NK-92 treated with Interleukin-12 subunit alpha and Interleukin-12 subunit beta, amount 100 ng/mL, for 24 hours (cell line): Measurements from ENCODE around the gene LRBA.

Source experiments
- DNase-seq: peaks from one replicate; lab custom pipeline; 2025; lab: John Stamatoyannopoulos, UW

LRBA gene

DNA sequence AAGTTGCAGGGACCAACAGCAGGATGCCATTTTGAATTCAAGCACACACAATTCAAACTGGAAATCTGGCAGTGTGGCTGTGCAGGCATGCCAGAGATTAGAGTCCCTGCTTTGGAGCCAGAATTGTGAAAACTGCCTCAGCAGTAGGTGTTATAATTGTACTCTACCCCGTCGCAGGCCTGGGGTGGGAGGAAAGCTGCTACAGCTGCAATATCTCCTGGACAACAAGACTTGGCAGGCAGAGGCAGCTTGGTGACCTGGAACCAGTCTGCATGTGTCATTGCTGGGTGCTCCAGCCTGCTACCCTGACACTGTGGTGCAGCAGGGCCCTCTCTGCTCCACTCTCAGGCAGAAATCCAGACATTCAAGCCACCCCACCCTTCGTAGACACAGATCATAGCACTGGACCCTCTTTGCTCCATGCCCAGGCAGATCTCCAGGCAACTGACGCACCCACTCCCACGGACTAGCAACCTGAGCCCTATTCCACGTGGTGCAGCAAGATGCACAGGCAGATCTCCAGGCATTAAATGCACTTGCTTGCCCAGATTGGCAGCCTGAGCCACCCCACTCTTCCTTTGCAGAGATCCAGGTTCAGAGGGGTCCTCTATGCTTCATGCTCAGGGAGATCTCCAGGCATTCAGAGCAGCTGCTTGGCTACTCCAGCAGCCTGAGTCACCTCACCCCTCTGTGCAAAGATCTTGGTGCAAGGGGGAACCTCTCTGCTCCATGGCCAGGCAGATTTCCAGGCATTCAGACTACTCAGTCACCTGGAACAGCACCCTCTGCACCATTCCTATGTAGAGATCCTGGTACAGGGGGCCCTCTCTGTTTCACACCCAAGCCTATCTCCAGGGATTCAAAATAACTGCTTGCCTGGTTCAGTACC, 140.5 kb downstream of the LRBA start:
- no peak for DNase-seq

DNA sequence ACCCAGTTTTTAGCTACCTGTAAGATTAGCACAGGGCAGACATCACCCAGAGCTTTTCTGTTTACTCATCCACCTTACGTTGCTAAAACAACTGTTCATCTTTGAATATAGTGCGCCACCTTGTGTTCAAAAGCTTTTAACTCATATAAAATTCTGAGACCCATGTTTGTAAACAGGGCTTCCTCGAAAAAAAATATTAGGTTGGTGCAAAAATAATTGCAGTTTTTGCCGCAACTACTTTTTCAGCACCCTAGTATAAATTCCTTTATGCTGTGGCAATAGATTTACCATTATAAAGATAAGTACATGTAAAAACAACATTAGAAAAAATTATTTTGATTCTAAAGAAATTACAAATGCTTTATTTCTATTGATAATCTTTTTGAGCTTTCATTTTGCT, 147.9 kb downstream of the LRBA start:
- no peak for DNase-seq

DNA sequence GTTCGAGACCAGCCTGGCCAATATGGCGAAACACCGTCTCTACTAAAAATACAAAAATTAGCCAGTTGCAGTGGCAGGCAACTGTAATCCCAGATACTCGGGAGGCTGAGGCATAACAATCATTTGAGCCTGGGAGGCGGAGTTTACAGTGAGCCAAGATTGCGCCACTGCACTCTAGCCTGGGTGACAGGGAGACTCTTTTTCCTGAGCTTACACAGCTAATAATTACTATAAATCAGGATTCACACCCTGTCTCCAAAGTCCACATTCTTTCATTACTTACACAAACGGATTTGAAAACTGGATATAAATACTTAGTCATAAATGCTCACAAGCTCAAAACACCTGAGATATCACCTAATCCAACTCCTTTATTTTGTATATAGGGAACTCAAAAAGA, 151.6 kb downstream of the LRBA start:
- DNase-seq = no peak

DNA sequence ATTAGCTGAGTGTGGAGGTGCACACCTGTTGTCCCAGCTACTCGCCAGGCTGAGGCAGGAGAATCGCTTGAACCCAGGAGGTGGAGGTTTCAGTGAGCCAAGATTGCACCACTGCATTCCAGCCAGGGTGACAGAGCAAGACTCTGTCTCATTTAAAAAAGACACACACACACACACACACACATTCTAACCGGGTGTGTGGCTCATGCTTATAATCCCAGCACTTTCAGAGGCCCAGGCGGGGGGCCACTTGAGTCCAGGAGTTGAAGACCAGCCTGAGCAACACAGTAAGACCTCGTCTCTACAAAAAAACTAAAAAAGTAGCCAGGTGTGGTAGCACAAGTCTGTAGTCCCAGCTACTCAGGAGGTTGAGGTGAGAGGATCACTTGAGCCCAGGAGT, 152.3 kb downstream of the LRBA start:
- no peak for DNase-seq

DNA sequence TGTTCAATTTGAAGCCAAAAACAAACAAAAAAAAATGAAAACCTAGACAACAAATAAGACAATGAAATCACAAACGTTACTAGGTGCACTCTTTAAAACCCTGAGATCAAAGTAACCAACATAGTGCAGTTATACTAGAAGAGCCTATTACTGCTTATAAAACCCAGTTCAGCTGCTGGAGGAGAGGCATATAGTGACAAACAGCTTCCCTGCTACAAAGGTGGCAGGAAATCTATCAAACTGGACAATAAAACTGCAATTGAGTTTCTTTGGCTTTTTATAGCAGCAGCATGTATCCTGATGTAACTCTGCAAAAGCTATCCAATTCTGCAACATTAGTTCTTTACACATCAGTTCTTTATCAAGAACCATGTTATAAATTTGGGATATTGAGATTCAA, 155.6 kb downstream of the LRBA start:
- no peak for DNase-seq

DNA sequence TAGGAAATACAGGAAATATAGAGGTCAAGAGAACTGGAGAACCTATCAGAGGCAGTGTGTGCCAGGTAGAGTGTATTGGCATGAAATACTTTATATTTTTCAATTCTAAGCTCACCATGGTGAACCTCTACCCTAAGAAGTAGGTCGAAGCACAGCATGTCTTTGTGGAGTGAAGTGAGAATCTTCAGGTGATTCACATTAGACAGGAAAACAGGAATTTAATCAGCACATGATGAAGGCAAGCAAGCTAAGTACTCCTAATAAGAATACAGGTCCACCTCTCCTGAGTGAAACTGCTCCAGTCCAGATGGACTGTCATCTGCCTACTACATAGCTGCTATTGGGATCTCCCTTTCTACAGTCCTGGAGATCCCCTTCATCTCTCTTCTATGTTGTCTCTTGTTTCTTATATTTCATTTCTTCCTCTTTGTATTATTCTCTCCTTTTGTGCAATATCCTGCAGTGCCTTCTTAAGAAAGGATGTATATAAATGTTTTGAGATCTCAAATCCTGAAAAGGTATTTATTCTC, 159.0 kb downstream of the LRBA start:
- no peak for DNase-seq

DNA sequence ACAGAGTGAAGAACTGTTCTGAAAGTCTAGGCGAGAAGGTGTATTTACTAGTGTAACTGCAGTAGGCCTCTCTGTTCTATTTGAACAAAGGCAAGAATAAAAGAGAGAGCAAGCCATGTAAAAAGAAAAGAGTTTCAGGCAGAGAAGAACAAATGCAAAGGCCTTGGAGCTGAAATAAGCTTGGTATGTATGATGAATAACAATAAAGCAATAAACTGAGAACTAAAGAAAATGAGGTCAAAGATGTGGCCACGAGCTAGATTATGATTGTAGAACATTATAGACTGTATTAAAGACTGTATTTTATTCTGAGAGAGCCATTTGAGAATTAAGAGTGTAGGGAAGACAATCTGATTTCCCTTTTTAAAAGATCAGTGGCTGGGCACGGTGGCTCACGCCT, 160.5 kb downstream of the LRBA start:
- DNase-seq = no peak

DNA sequence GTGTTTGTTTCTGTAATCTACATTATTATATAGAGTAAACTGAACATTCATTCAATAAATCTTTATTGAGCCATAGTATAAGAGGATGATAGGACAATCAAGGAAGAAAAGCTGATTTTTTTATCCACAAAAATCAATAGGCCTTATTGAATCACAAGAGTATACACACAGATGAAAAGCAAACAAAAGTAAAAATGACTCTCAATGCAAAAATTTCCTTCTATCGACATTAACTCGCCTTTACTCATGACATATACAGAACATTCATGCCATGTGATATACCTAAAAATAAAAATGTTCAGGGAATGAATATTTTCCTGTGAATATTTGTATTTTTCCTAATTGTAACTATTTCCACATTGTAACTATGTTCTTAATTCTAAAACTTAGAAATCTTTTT, 161.2 kb downstream of the LRBA start:
- no peak for DNase-seq

DNA sequence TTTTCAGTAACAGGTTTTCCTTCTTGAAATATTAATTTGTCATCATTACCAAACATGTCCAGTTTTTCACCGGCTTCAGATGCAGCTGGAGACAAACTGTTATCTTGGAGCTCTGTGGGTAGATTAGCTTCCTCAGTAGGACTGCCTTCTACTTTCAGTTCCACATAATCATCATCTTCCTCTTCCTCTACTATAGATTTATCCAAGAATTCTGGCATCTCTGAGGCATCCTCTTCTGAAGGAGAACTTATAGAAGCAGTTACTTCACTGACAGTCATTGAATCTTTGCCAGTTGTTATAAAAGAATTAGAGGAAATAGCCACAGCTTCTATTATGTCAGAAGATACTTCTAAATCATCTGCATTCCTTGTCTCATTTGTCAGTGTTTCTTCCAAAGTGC, 162.9 kb downstream of the LRBA start:
- no peak for DNase-seq

DNA sequence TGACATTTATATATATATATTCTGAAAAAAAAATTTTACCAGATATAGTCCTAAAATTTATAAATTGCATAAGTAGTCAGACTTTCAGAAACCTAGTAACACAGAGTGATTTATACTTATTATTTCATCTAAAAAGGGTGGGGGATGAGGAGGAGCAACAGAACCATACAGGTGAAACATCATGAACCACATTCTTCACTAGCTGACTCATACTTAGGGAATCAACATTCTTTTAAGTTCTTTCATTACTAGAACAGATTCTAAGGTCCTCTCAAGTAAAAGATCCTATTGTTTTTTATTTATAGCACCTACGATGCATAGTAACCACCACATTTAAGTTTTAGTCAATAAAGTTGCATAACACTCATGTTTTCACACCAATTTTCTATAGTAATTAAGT, 166.1 kb downstream of the LRBA start:
- DNase-seq = no peak

DNA sequence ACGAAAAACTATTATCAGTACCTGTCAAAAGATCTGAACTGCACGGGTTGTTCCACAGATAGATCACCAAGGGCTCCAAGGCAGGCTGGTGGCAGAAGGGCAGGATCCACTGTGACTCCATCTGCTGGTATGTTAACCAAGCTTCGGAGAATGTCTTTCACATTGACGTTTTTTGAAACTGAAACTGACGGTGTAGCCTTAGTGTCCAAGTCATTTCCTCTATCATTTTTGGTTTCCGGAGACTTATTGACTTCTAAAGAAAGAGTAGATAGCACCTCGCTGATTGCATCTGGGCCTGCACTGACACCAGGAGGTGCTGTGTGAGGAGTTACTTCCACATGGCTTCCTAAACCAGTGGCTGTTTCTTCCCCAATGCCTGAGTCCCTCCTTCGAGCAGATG, 186.9 kb downstream of the LRBA start:
- DNase-seq = no peak

DNA sequence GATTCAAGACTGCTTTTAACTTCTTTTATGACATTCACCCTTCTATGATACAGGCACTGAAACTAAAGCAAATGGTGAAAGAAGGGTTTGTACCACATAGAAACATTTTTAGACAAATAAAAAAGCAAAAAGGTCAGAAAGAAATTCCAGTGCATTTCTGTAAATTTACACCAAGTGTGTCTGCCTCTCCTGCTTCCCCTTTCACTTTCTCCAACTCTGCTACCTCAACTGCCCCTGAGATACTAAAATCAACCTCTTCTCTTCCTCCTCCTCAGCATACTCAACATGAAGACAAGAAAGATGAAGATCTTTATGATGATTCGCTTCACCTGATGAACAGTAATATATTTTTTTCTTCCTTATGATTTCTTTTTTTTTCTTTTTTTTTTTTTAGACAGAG, 187.9 kb downstream of the LRBA start:
- no peak for DNase-seq

DNA sequence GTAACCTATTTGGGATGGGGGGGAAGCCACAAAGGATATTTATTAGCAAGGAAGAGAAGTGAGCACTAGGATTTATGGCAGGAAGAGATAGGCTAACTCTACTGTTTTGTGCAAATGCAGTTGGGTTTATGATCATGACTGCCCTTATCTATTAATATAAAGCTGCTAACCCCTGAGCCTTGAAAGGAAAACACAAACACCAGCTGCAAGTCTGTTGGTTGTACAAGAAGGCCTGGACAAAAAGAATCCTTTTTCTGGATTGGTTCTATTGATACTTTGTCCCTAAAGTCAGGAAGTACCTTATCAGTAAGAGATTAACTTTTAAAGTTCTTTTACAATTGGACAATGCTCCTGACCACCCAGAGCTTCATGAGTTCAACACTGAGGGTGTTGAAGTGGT, 188.8 kb downstream of the LRBA start:
- DNase-seq = no peak

DNA sequence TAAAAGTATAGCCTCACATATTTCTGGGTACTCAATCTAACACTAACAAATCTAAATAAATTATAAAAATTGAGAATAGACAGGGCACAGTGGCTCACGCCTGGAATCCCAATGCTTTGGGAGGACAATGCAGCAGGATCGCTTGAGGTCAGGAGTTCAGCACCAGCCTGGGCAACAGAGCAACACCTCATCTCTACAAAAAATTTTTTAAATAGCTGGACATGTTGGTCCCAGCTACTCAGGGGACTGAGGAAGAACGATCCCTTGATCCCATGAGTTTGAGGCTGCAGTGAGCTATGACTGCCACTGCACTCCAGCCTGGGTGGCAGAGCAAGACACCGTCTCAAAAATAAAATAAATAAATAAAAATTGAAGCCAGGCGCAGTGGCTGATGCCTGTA, 192.7 kb downstream of the LRBA start:
- no peak for DNase-seq

DNA sequence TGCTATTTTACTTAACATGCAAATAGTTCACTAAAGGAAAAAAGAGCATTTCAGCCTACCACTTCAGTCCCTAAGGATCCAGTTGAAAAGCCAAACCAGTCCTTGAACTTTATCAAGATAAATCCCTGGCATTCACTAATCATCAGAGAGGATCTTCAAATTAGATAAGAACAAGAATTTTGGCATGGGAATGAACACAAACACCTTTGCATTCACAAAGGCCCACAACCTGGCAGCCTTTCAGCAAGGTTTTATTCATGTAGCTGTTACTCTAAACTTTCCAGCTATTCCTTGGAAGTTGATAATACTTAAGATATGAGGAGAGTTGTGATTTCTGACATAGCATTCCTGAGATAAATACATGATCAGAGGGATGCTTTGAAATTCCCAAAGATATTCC, 193.4 kb downstream of the LRBA start:
- DNase-seq = no peak

DNA sequence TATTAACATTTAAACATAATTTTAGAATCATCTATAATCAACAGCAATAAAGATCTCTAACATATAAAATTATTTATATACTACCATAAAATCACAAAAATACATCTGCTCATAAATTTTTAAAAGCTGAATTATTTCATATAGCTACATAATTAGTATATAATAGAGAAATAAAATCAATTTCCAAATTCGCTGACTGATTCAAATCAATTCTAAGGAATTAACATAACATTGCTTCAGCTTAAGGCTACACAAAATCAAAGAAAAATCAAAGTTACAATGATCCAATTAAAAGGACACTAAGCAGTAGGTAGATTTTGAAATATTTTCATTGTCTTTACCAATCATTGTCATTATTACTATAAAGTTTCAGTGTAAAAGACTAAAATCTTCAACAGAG, 194.7 kb downstream of the LRBA start:
- DNase-seq = no peak

DNA sequence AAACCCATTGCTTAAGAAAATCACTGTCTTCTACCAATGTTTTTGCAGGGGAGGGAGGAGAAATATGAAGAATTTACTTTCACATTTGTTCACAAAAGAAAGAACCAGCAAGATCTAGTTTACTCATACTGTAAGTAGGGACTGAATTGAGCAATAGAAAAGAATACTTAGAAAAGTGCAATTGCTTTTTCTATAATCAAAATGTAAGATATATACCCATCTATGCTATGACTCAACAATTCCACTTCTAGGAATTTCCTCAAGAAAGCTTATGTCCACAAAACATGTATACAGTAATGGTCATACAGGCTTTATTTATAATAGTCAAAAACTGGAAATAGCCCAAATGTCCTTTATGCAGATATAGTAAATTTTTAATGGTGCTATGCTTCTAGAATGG, 196.4 kb downstream of the LRBA start:
- no peak for DNase-seq

DNA sequence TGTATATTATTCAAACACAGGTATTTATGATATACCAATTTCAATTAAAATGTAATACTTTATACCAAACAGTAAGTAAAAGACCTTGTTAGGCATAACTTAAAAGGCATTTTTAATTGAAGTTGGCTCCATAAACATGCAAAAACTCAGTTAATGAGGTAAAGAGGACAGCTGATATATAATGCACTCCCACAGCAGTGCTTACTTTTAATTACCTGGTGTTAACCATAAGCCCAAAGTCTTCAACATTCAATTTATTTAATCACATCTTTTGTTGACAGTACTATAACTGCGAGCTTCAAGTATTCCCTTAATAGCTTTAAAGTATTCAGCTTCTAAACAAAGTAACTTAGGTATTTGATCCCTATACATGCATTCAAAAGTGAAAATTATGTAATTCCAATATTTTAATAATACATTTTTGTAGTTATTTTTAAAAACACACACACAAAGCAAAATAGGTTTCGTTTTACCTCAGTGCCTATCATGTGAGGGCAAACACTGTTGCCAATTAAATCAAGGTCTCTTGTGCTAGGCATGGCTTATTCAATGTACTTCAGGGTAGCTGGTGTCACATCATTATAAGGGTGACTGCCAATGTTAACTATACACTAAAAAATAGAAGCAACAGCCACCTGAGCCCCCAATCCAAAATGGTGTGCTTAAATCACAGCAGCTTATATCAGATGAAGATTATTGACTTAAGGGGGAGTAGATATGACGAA, 197.1 kb downstream of the LRBA start:
- no peak for DNase-seq

DNA sequence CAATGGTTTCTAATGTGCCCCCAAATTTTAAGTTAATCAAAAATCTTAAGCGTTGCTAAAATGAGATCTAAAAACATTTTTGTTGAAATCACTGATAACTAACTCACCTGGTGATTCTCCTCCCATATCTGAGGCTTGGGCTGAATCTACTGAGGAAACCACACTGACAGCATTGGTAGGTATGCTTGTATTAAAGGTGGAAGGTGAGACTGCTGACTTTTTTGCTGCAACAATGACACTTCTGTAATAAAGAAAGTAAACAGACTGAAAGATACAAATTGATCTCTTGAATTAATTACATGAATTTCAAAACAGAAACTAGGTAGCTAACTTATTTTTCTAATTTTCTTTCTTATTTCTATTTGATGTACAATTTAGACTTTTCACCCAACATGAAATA, 198.1 kb downstream of the LRBA start:
- DNase-seq = no peak

DNA sequence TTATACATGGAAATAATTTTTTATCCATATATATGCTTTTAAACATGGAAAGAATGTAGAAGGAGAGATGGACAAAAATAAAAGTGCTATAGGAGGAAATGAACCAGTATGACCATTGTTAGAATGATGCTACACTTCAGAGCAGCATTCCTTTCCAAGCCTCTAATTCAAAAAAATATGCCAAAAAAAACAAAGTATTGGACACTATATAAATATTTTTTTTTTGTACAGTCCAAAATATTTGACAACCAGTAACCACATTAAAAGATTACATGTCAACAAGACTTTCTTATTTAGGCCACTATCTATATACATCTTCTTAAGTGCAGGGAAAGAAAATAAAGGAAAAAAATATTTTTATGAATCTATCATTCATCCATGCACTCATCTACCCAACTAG, 198.6 kb downstream of the LRBA start:
- no peak for DNase-seq

DNA sequence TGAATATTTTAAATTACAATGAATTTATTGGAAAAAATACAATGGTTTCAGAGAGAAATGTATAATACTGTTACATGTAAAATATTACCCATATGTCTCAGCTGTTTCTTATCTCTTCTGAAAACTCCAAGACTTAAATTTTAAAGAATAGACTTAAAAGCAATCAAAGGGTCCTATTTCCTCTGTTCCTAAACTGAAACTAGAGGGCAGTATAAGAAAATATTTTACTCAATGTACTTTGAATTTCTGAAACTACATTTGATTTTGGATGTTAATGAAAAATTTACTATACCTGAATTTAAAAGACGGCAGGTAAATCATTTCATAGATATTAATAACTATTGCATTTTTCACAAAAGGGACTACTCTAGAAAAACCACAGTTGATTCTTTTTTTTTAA, 200.2 kb downstream of the LRBA start:
- DNase-seq = no peak

DNA sequence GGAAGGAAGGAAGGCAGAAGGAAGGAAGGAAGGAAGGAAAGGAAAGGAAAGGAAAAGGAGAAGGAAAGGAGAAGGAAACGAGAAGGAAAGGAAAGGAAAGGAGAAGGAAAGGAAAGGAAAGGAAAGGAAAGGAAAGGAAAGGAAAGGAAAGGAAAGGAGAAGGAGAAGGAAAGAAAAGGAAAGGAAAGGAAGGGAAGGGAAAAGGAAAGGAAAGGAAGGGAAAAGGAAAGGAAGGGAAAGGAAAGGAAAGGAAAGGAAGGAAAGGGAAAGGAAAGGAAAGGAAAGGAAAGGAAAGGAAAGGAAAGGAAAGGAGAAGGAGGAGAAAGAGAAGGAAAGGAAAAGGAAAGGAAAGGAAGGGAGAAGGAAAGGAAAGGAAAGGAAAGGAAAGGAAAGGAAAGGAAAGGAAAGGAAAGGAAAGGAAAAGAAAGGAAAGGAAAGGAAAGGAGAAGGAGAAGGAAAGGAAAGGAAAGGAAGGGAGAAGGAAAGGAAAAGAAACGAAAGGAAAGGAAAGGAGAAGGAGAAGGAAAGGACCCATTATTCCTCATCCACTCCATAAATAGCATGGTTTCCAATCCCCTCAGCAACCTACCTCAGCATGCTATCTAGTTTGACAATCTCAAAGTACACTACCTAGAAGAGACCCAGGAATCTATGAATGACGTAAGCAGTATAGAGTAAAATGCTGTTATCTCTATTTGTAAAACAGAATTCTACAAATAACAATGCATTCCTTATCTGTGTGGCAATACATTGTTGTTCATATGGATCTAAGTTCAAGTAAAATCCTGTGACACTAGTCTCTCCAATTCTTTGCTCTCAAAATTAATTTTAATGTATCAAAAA, 209.7 kb downstream of the LRBA start:
- DNase-seq = no peak

DNA sequence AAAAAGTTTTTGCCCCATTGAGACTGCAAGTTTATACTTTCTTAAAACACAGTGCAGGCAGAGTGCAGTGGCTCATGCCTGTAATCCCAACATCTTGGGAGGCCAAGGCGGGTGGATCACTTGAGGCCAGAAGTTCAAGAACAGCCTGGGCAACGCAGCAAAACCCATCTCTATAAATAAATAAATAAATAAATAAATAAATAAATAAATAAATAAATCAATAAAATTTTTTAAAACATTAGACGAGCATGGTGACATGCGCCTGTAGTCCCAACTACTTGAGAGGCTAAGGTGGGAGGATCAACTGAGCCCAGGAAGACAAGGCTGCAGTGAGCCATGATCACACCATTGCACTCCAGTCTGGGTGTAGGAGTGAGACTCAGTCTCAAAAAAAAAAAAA, 213.3 kb downstream of the LRBA start:
- DNase-seq = no peak
